HepG2 (cell line): ENCODE results near the gene GPR87. TPM values are rescaled to one million over a fixed set of nuclear protein-coding genes. Genes with fewer than 3 reads are reported as not detected.

Experiments
- ARID2 ChIP-seq: sonication (generic); formaldehyde crosslinking; IDR thresholded peaks from 2 replicates; pipeline ENCODE4 v1.8.1; 2022; ENCODE audit warnings: mild to moderate bottlenecking, missing genetic modification reagents, borderline replicate concordance
- FOXJ3 ChIP-seq: sonication (generic); formaldehyde crosslinking; IDR thresholded peaks from 2 replicates; pipeline ENCODE4 v1.4.0; 2020; ENCODE audit warnings: missing genetic modification reagents, mild to moderate bottlenecking, borderline replicate concordance
- NFATC3 ChIP-seq: sonication (generic); formaldehyde crosslinking; IDR thresholded peaks from 2 replicates; pipeline ENCODE4 v1.5.1; 2020; ENCODE audit warnings: mild to moderate bottlenecking, missing genetic modification reagents
- PITX1 ChIP-seq: sonication (generic); formaldehyde crosslinking; IDR thresholded peaks from 2 replicates; pipeline ENCODE4 v1.5.1; 2020; ENCODE audit warnings: mild to moderate bottlenecking, missing genetic modification reagents
- SIN3B ChIP-seq: fragments of 150-350 bp; IDR thresholded peaks from 2 replicates; pipeline ENCODE4 v1.6.1; 2014; ENCODE audit warnings: low read length
- ZNF17 ChIP-seq: sonication (generic); formaldehyde crosslinking; IDR thresholded peaks from 2 replicates; pipeline ENCODE4 v1.5.0; 2020; ENCODE audit warnings: mild to moderate bottlenecking, missing genetic modification reagents
- ZNF180 ChIP-seq: sonication (generic); formaldehyde crosslinking; IDR thresholded peaks from 2 replicates; pipeline ENCODE4 v1.4.0; 2020; ENCODE audit warnings: low read depth, missing genetic modification reagents, borderline replicate concordance
- ZNF431 ChIP-seq: sonication (generic); formaldehyde crosslinking; IDR thresholded peaks from 2 replicates; pipeline ENCODE4 v1.9.0; 2022; ENCODE audit warnings: missing genetic modification reagents, low read depth, mild to moderate bottlenecking, borderline replicate concordance
- polyA plus RNA-seq, 8 experiments: library from polyadenylated mRNA; depleted of rRNA in 3 of 8; stranded (reverse) in 7 of 8; unstranded in 1 of 8; fragments of >200 nt; fragmentation: Illumina TruSeq in 4 of 8; extraction: Trizol in 4 of 8; gene quantifications; 2 replicates each; pipeline versions ENCODE4 v1.2.1 to v1.2.3, GENCODE V29; 2011 to 2016; ENCODE audit warnings: low read depth in 4 of 8, missing spikeins in 1 of 8, mixed read lengths in 1 of 8; ENCODE audit not compliant: insufficient read depth in 1 of 8
- total RNA-seq, 5 experiments: library from RNA; depleted of rRNA; stranded (reverse); fragments of >200 nt; fragmentation: Illumina TruSeq; extraction: Trizol; gene quantifications; 2 replicates each; pipeline ENCODE4 v1.2.3, GENCODE V29; 2016; ENCODE audit warnings: low read depth in 1 of 5
- TF ChIP-seq, protein P1 (sequence below): sonication (generic); formaldehyde crosslinking; IDR thresholded peaks from 2 replicates; pipeline ENCODE4 v1.4.0; 2020; ENCODE audit warnings: missing genetic modification reagents
- TF ChIP-seq, protein P2 (sequence below): sonication (generic); formaldehyde crosslinking; IDR thresholded peaks from 2 replicates; pipeline ENCODE4 v1.4.0; 2020; ENCODE audit warnings: missing genetic modification reagents

GPR87 gene
- total and polyA plus RNA-seq, 2 of the 13 experiments (the other 11 are each of a cell fraction or from before 2014, with no cell fraction given) = not detected

DNA sequence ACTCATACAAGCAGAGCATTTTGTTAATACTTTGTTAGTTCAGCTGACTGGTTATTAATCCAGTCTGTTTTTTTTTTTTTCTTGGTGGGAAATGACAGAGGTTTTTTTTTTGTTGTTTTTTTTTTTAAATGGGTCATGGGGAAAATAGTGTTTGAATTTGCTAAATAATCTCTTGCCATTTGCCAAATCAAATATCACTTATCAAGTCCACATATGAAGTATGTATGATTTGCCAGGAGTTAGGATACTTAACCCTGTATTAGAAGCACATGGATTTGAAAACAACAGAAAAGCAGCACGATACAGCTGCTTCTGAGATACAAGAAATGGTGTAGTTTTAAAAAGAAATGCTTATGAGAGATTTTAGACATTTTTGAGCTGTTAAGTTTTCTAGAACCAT lies 59.9 kb downstream of the GPR87 start (continued):
- TF ChIP-seq, protein P1, sequence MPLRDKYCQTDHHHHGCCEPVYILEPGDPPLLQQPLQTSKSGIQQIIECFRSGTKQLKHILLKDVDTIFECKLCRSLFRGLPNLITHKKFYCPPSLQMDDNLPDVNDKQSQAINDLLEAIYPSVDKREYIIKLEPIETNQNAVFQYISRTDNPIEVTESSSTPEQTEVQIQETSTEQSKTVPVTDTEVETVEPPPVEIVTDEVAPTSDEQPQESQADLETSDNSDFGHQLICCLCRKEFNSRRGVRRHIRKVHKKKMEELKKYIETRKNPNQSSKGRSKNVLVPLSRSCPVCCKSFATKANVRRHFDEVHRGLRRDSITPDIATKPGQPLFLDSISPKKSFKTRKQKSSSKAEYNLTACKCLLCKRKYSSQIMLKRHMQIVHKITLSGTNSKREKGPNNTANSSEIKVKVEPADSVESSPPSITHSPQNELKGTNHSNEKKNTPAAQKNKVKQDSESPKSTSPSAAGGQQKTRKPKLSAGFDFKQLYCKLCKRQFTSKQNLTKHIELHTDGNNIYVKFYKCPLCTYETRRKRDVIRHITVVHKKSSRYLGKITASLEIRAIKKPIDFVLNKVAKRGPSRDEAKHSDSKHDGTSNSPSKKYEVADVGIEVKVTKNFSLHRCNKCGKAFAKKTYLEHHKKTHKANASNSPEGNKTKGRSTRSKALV (CRISPR knock-in tag) = no peak
- TF ChIP-seq SIN3B (no peak), ZNF180 (CRISPR knock-in tag) (no peak), ARID2 (no peak), ZNF431 (CRISPR knock-in tag) (no peak), ZNF17 (no peak), NFATC3 (CRISPR knock-in tag) (no peak), FOXJ3 (CRISPR knock-in tag) (no peak), PITX1 (CRISPR knock-in tag) (no peak)
- TF ChIP-seq, protein P2, sequence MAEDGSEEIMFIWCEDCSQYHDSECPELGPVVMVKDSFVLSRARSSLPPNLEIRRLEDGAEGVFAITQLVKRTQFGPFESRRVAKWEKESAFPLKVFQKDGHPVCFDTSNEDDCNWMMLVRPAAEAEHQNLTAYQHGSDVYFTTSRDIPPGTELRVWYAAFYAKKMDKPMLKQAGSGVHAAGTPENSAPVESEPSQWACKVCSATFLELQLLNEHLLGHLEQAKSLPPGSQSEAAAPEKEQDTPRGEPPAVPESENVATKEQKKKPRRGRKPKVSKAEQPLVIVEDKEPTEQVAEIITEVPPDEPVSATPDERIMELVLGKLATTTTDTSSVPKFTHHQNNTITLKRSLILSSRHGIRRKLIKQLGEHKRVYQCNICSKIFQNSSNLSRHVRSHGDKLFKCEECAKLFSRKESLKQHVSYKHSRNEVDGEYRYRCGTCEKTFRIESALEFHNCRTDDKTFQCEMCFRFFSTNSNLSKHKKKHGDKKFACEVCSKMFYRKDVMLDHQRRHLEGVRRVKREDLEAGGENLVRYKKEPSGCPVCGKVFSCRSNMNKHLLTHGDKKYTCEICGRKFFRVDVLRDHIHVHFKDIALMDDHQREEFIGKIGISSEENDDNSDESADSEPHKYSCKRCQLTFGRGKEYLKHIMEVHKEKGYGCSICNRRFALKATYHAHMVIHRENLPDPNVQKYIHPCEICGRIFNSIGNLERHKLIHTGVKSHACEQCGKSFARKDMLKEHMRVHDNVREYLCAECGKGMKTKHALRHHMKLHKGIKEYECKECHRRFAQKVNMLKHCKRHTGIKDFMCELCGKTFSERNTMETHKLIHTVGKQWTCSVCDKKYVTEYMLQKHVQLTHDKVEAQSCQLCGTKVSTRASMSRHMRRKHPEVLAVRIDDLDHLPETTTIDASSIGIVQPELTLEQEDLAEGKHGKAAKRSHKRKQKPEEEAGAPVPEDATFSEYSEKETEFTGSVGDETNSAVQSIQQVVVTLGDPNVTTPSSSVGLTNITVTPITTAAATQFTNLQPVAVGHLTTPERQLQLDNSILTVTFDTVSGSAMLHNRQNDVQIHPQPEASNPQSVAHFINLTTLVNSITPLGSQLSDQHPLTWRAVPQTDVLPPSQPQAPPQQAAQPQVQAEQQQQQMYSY (CRISPR knock-in tag) = no peak
